ENCODE measurements around the gene DLG1. TPM values are rescaled to one million over a fixed set of nuclear protein-coding genes. Genes with fewer than 3 reads are reported as not detected.

The DLG1 gene
- total RNA-seq, 1 donor from 2014 or later: 157 TPM

- Mint-ChIP-seq H3K4me3 (ENCODE audit: unreplicated experiment) (no peak overlapping the region), H3K27ac (ENCODE audit: unreplicated experiment) (no peak overlapping the region), H3K9me3 (ENCODE audit: low read depth) (no peaks in the 10 kb centered on the region), H3K4me1 (ENCODE audit: low read depth) (peaks cover 8% of the 10 kb centered on the region), H3K36me3 (ENCODE audit: low read depth) (no peaks in the 10 kb centered on the region), H3K27me3 (ENCODE audit: low read depth) (no peaks in the 10 kb centered on the region)
- no peak for TF ChIP-seq CTCF (IDR thresholded peaks at IDR 0.05)
- peak; percentile 74 for DNase-seq (ENCODE audit: low spot score)
Observed at GRCh38 chr3:197006446-197006845, 292.0 kb downstream of the DLG1 start.

GRCh38 chr3:197003461-197004385 lies 294.7 kb downstream of the DLG1 start:
- peaks cover 8% of the 10 kb centered on the region for H3K4me1 Mint-ChIP-seq (ENCODE audit: low read depth)
- peak overlapping the region; percentile 75 for H3K4me3 Mint-ChIP-seq (ENCODE audit: unreplicated experiment)
- no peaks in the 10 kb centered on the region for H3K9me3 Mint-ChIP-seq (ENCODE audit: low read depth)
- peak overlapping the region; percentile 87 for H3K27ac Mint-ChIP-seq (ENCODE audit: unreplicated experiment)
- H3K36me3 Mint-ChIP-seq (ENCODE audit: low read depth): no peaks in the 10 kb centered on the region
- no peak for TF ChIP-seq CTCF (IDR thresholded peaks at IDR 0.05)
- DNase-seq (ENCODE audit: low spot score): peak; percentile 88
- H3K27me3 Mint-ChIP-seq (ENCODE audit: low read depth): no peaks in the 10 kb centered on the region

GRCh38 chr3:197002701-197003454 lies 295.5 kb downstream of the DLG1 start:
- no peak overlapping the region for H3K27ac Mint-ChIP-seq (ENCODE audit: unreplicated experiment)
- DNase-seq (ENCODE audit: low spot score): peak; percentile 57
- no peaks in the 10 kb centered on the region for H3K36me3 Mint-ChIP-seq (ENCODE audit: low read depth)
- no peak overlapping the region for H3K4me3 Mint-ChIP-seq (ENCODE audit: unreplicated experiment)
- H3K9me3 Mint-ChIP-seq (ENCODE audit: low read depth): no peaks in the 10 kb centered on the region
- no peaks in the 10 kb centered on the region for H3K27me3 Mint-ChIP-seq (ENCODE audit: low read depth)
- H3K4me1 Mint-ChIP-seq (ENCODE audit: low read depth): peaks cover 8% of the 10 kb centered on the region
- peak; percentile 85 for TF ChIP-seq CTCF (IDR thresholded peaks at IDR 0.05)

GRCh38 chr3:197001972-197002700 lies 296.3 kb downstream of the DLG1 start:
- TF ChIP-seq CTCF (IDR thresholded peaks at IDR 0.05): no peak
- Mint-ChIP-seq H3K27me3 (ENCODE audit: low read depth) (no peaks in the 10 kb centered on the region), H3K9me3 (ENCODE audit: low read depth) (no peaks in the 10 kb centered on the region), H3K4me1 (ENCODE audit: low read depth) (peaks cover 8% of the 10 kb centered on the region), H3K36me3 (ENCODE audit: low read depth) (no peaks in the 10 kb centered on the region), H3K27ac (ENCODE audit: unreplicated experiment) (no peak overlapping the region), H3K4me3 (ENCODE audit: unreplicated experiment) (peak overlapping the region; percentile 50)
- peak; percentile 88 for DNase-seq (ENCODE audit: low spot score)

Measured in chondrocyte (in vitro differentiated cells).